Activated T-cell treated with anti-CD3 and anti-CD28 coated beads, Interleukin-2, amount 50 U/mL, for 24 hours (primary cell): ENCODE measurements around the gene CENPK.
A peak's percentile ranks its signal among the peaks of the same experiment; 100 is the strongest.

Source experiments
- DNase-seq: peaks from one replicate; pipeline ENCODE4 v3.0.0-alpha.2; 2020
- H3K27ac Mint-ChIP-seq: 2 replicates; pipeline ENCODE4 v1.8.0; 2020; ENCODE audit warnings: mild to moderate bottlenecking, mixed read lengths
- H3K27me3 Mint-ChIP-seq: 2 replicates; pipeline ENCODE4 v1.8.0; 2020; ENCODE audit warnings: mixed read lengths
- H3K36me3 Mint-ChIP-seq: 2 replicates; pipeline ENCODE4 v1.8.0; 2020; ENCODE audit warnings: low read depth, mixed read lengths
- H3K4me1 Mint-ChIP-seq: 2 replicates; pipeline ENCODE4 v1.8.0; 2020; ENCODE audit warnings: low read depth, mixed read lengths
- H3K4me3 Mint-ChIP-seq: 2 replicates; pipeline ENCODE4 v1.8.0; 2020; ENCODE audit warnings: mild to moderate bottlenecking, moderate library complexity, mixed read lengths
- H3K9me3 Mint-ChIP-seq: 2 replicates; pipeline ENCODE4 v1.8.0; 2020; ENCODE audit warnings: mixed read lengths

Gene CENPK

DNA sequence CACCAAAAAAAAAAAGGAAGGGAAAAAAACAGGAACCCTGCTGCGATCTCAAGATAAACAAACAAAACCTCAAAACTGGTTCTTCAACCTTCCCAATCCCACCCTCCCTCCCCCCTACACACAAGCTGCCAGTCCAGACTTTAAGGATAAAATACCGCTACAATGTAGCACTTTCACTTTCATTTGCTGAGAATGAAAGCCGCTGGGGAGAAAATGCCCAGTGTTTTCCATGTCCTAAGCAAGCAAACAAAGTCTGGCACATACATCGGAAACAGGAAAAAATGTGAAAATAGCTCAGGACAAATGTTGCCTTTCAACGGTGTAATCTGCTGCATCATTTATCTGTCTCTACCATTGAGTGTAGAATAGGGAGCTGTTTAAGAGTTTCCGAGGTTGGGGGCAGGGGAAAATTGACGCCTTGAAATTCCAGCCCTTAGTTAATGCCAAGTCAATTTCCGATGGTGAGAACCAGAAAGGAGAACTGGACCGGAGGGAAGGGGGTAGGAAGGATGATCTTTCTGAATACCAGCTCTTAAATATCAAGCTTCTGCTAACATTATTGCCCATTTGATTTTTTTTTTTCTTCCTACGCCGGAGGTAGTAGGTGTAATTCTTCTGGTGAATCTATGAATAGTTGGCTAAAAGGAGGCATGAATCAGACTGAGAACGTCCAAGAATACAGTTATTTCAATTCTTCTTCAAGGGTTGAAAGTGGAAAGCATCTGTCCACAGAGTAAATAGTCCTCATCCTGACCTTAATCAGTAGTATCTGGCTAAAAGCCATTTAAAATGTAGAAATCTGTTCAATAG, 80.0 kb downstream of the CENPK start:
- peaks cover 4% of the 10 kb centered on the region for H3K36me3 Mint-ChIP-seq
- no peak overlapping the region for H3K4me3 Mint-ChIP-seq
- H3K9me3 Mint-ChIP-seq: no peaks in the 10 kb centered on the region
- peaks cover 19% of the 10 kb centered on the region for H3K4me1 Mint-ChIP-seq
- DNase-seq: no peak
- peak overlapping the region; percentile 93 for H3K27ac Mint-ChIP-seq
- no peaks in the 10 kb centered on the region for H3K27me3 Mint-ChIP-seq

DNA sequence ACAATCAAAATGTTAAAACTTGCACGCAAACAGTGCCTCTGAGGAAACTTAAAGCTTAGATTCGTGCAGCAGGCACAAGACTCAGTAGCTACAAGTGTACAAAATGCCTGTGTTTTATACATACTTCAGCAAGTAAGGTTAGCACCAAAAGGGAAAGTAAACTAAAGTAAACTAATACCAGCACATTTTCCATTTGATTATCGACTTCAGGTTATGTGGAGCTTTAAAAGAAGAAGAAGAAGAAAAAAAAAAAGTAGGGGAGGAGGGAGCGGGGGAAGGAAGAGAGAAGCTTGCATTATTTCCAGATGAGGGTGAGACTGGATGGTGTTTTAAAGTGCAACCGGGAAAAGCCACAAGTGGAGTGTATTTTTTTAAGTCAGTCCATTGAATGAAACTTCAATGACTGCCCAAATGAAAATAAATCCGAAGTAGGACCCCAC, 80.7 kb downstream of the CENPK start:
- H3K9me3 Mint-ChIP-seq: no peaks in the 10 kb centered on the region
- H3K27ac Mint-ChIP-seq: peak overlapping the region; percentile 93
- H3K36me3 Mint-ChIP-seq: peaks cover 4% of the 10 kb centered on the region
- H3K4me1 Mint-ChIP-seq: peaks cover 19% of the 10 kb centered on the region
- no peak for DNase-seq
- no peaks in the 10 kb centered on the region for H3K27me3 Mint-ChIP-seq
- H3K4me3 Mint-ChIP-seq: no peak overlapping the region

DNA sequence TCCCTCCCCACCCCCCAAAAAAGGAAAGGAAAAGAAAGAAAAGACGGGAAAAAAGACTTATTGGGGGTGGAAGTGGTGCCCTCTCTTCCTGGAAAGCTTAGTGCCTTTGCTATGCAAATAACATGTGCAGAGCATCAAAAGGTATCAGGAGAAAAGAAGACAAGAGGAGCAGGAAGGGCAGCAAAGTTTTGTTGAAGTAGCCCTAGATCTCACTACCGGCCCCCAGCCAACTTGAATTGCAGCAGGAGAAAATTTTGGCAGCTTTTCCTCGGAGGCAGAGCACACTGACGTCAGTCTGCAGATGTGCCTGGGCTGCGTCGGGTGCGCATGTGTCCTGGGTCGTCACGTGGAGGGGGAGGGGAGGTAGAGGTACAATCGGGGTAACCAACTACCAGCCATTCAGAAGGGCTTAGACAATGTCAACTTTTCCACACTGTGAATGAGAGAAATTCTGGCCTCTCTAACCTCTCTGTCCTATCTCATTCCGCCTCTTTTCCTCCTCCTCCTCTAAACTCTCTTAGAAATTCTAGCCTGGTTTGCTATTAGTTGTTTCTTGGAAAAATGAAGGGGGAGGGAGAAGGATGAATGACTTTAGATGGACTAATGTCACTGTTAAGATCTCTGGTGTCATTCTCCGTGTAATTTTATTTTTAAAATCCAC, 81.2 kb downstream of the CENPK start, which contains the start of gene ADAMTS6:
Gene ADAMTS6 (minus strand): TSS at position 286 of the 661 bp plus-strand sequence. CDS start 8,247 bp downstream, outside the sequence.
- Mint-ChIP-seq H3K4me3 (no peak within 1 kb of the TSS), H3K9me3 (no peaks in the 10 kb centered on the region)

DNA sequence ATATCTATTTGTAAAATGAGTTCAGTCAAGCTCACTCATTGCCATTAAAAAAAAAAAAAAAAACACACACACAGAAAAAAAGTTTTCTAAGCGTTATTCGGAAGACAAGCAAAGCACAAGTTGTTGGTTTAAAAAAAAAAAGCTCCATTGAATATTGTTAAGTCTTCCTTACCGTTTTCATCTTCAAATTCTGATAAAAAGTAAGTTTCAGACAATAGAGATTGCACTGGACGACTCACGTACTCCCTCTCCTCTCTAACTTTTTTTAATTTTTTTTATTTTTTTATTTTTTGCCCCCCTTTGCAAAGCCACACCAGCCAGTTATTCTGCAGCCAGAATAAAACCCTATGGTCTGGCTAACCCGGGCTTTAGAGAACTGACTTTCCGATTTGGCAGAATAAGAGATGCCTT, 81.8 kb downstream of the CENPK start:
- no peak overlapping the region for H3K4me3 Mint-ChIP-seq
- H3K27me3 Mint-ChIP-seq: no peaks in the 10 kb centered on the region
- peak overlapping the region; percentile 93 for H3K27ac Mint-ChIP-seq
- no peak for DNase-seq
- no peaks in the 10 kb centered on the region for H3K9me3 Mint-ChIP-seq
- peaks cover 4% of the 10 kb centered on the region for H3K36me3 Mint-ChIP-seq
- peaks cover 20% of the 10 kb centered on the region for H3K4me1 Mint-ChIP-seq

More for the DNA sequence above, 81.2 kb downstream of the CENPK start, which contains the start of gene ADAMTS6:
- Mint-ChIP-seq H3K27ac (peak within 1 kb of the TSS; percentile 93), H3K36me3 (peaks cover 4% of the 10 kb centered on the region), H3K27me3 (no peaks in the 10 kb centered on the region), H3K4me1 (peaks cover 19% of the 10 kb centered on the region)
- peak; percentile 81 for DNase-seq

DNA sequence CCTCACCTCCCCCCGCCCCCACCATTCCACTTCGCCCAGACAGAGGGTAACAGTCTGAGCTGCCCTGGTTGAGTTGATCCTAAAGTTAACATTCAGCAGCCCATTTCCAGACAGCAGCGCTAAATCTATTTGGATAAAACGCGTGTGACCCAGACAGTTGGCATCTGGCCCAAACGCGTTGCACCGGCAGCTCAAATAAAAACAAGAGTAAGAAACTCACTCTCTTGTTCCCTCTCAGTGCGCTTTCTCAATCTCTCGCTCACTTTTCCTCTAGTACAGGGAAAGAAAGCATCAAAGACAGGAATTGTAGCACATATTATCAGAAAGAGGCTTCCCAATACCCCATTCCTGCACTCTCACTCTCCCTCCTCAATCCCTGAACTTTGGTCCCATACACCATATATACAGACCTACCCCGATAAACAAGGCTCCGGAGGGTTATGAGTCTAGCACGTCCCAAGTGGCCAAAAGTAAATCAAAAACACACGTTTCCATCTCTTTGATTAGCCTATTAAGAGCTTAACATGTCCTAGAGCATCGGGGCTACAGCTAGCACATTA, 82.6 kb downstream of the CENPK start:
- Mint-ChIP-seq H3K4me1 (peaks cover 24% of the 10 kb centered on the region), H3K4me3 (no peak overlapping the region), H3K27ac (no peak overlapping the region), H3K36me3 (peaks cover 4% of the 10 kb centered on the region), H3K27me3 (no peaks in the 10 kb centered on the region), H3K9me3 (no peaks in the 10 kb centered on the region)
- DNase-seq: peak; percentile 44

DNA sequence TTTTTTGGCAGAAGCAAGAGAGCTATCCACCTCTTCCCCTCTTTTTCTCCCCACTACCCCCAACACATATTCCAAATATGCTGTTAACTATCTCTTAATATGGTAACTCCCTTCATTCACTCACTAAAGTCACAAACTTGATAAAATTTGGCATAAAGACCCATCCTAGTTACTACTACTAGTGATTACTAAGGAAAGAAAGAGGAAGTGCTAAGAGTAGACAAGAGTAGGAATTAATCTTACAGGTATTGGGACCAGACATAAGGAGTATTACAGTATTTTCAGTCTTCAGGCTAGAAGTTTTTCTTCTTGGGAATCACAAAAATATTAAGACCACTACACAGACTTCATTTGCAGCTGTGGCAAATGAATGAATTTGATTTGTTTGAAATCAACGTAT, 83.4 kb downstream of the CENPK start:
- Mint-ChIP-seq H3K4me1 (peaks cover 24% of the 10 kb centered on the region), H3K9me3 (no peaks in the 10 kb centered on the region), H3K4me3 (no peak overlapping the region), H3K36me3 (peaks cover 4% of the 10 kb centered on the region), H3K27ac (no peak overlapping the region), H3K27me3 (no peaks in the 10 kb centered on the region)
- no peak for DNase-seq

DNA sequence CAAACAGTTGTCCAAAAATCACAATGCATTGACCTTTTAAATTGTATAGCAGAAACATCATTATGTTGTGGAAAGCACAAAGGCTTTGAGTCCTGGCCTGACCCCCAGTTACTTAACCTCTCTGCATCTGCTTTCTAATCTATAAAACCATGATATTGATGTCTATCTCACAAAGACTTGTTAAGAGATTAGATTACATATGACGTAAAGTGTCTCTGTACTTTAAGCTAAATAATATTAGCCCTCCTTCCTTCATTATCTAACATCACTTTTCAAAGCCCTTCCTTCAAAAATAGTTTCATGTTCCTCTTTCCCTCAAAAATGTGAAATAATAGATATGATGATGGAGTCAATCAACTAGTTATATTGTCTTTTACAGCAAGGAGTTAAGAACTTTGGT, 84.6 kb downstream of the CENPK start:
- no peaks in the 10 kb centered on the region for H3K9me3 Mint-ChIP-seq
- peaks cover 22% of the 10 kb centered on the region for H3K4me1 Mint-ChIP-seq
- H3K27me3 Mint-ChIP-seq: no peaks in the 10 kb centered on the region
- H3K4me3 Mint-ChIP-seq: no peak overlapping the region
- H3K27ac Mint-ChIP-seq: no peak overlapping the region
- no peak for DNase-seq
- peaks cover 4% of the 10 kb centered on the region for H3K36me3 Mint-ChIP-seq

DNA sequence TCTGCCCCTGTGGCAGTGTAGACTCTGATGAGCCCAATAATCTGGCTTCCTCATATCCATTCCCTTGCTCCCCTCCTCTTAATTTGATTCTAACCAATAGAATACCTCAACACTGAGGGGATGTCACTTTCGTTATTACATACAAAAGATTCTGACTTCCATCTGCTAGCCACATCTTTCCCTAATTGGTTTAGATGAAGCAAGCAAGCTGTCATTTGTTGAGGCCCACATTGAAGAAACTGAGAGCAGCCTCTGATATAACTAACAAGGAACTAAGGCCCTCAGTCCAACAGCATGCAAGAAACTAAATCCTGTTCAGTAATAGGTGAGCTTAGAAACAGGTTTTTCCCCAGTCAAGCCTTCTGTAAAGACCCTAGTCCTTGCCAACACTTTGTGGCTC, 87.1 kb downstream of the CENPK start:
- no peak overlapping the region for H3K27ac Mint-ChIP-seq
- no peaks in the 10 kb centered on the region for H3K27me3 Mint-ChIP-seq
- no peaks in the 10 kb centered on the region for H3K9me3 Mint-ChIP-seq
- H3K4me3 Mint-ChIP-seq: no peak overlapping the region
- DNase-seq: no peak
- H3K36me3 Mint-ChIP-seq: no peaks in the 10 kb centered on the region
- peaks cover 5% of the 10 kb centered on the region for H3K4me1 Mint-ChIP-seq

DNA sequence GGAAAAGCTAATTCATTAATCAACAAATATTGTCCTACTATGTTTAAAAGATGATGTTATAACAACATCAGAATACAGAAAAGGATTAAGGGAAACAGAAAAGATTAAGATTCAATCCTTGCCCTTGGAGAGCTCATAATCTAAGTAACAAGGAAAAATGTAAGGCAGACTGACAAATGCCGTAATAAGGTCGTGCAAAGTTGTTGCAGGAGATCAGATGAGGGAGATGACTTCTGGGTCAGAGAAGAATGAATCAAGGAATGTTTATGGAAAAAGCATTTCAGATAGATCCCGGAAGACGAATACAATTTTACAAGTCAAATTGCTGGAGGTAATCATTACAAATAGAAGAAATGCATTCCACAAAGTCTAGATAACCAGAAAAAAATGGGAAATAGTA, 87.6 kb downstream of the CENPK start:
- no peak overlapping the region for H3K27ac Mint-ChIP-seq
- DNase-seq: no peak
- H3K27me3 Mint-ChIP-seq: no peaks in the 10 kb centered on the region
- no peaks in the 10 kb centered on the region for H3K36me3 Mint-ChIP-seq
- no peak overlapping the region for H3K4me3 Mint-ChIP-seq
- H3K4me1 Mint-ChIP-seq: peaks cover 5% of the 10 kb centered on the region
- no peaks in the 10 kb centered on the region for H3K9me3 Mint-ChIP-seq

DNA sequence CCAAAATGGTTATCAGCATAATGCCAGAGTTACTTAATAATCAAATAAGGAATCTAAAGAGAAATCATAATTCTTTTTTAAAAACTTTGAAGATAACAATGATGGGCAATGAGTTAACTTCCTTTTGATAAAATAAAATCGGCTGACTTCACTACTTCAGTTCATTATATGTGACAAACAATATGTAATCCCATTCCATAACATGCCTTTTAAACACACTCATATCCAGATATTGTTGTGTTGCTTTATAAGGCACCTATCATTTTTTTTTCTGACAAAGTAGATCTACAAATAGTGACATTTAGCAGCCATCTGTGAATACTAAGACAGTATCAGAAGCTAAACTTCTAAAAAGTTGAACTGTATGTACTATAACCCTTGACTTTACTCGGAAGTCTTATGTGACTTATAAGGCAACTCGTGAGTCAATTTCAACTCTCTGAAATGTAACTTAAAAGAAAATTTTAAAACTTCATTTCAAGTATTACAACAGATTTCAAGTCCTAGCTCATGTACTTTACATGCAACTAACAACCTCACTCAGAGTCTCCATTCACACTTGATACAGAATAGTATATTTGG, 88.7 kb downstream of the CENPK start:
- no peaks in the 10 kb centered on the region for H3K27me3 Mint-ChIP-seq
- H3K27ac Mint-ChIP-seq: no peak overlapping the region
- H3K36me3 Mint-ChIP-seq: no peaks in the 10 kb centered on the region
- no peaks in the 10 kb centered on the region for H3K9me3 Mint-ChIP-seq
- no peak overlapping the region for H3K4me3 Mint-ChIP-seq
- DNase-seq: no peak
- peaks cover 5% of the 10 kb centered on the region for H3K4me1 Mint-ChIP-seq

DNA sequence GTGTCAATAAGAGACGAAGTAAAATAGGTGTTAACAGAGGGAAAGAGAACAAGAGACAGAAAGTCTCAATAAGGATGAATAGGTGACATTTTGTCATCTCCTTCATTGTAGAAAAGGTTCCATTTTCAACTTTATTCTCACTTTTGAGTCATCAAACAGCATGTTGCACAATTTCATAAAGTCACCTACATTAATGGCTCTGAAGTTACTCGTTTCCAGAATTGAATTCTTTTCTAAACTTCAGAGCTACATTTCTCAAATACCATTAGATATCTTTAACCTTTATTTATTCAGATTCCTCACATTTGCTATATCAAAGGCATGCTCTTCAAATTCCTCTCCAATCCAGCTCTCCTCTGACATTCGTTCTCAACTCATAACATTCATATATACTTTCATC, 94.3 kb downstream of the CENPK start:
- Mint-ChIP-seq H3K4me3 (no peak overlapping the region), H3K36me3 (no peaks in the 10 kb centered on the region), H3K9me3 (no peaks in the 10 kb centered on the region), H3K27ac (no peak overlapping the region), H3K4me1 (peaks cover 5% of the 10 kb centered on the region), H3K27me3 (no peaks in the 10 kb centered on the region)
- no peak for DNase-seq
